ENCODE data around the gene FBXO42.

Gene FBXO42

GRCh38 chr1:16286122-16286521, 66.2 kb downstream of the FBXO42 start:
- TF ChIP-seq CTCF (IDR thresholded peaks at IDR 0.05; ENCODE audit: extremely low read depth, insufficient read depth, missing control alignments): no peak
- in situ Hi-C loops (cut with MboI; ENCODE audit: low pct_unique_long_range_greater_than_20kb, low sequenced_read_pairs, unreplicated experiment): no loop called here
- DNase-seq (ENCODE audit: low spot score): no peak

- no peak for TF ChIP-seq CTCF (IDR thresholded peaks at IDR 0.05; ENCODE audit: extremely low read depth, insufficient read depth, missing control alignments)
- in situ Hi-C loops (cut with MboI; ENCODE audit: low pct_unique_long_range_greater_than_20kb, low sequenced_read_pairs, unreplicated experiment): no loop called here
- DNase-seq (ENCODE audit: low spot score): no peak
Measured at GRCh38 chr1:16281765-16282164, 70.5 kb downstream of the FBXO42 start.

- in situ Hi-C loops (cut with MboI; ENCODE audit: low pct_unique_long_range_greater_than_20kb, low sequenced_read_pairs, unreplicated experiment): no loop called here
- no peak for DNase-seq (ENCODE audit: low spot score)
- TF ChIP-seq CTCF (IDR thresholded peaks at IDR 0.05; ENCODE audit: extremely low read depth, insufficient read depth, missing control alignments): no peak
Measured at GRCh38 chr1:16279186-16279585, 73.1 kb downstream of the FBXO42 start.

- in situ Hi-C loops (cut with MboI; ENCODE audit: low pct_unique_long_range_greater_than_20kb, low sequenced_read_pairs, unreplicated experiment): no loop called here
- TF ChIP-seq CTCF (IDR thresholded peaks at IDR 0.05; ENCODE audit: extremely low read depth, insufficient read depth, missing control alignments): no peak
- DNase-seq (ENCODE audit: low spot score): no peak
Measured at GRCh38 chr1:16276302-16277030, 75.8 kb downstream of the FBXO42 start.

- in situ Hi-C loops (cut with MboI; ENCODE audit: low pct_unique_long_range_greater_than_20kb, low sequenced_read_pairs, unreplicated experiment): no loop called here
- DNase-seq (ENCODE audit: low spot score): no peak
- TF ChIP-seq CTCF (IDR thresholded peaks at IDR 0.05; ENCODE audit: extremely low read depth, insufficient read depth, missing control alignments): no peak
Measured at GRCh38 chr1:16275591-16275990, 76.7 kb downstream of the FBXO42 start.

GRCh38 chr1:16267690-16268180, 84.5 kb downstream of the FBXO42 start:
- DNase-seq (ENCODE audit: low spot score): no peak
- in situ Hi-C loops (cut with MboI; ENCODE audit: low pct_unique_long_range_greater_than_20kb, low sequenced_read_pairs, unreplicated experiment): no loop called here
- no peak for TF ChIP-seq CTCF (IDR thresholded peaks at IDR 0.05; ENCODE audit: extremely low read depth, insufficient read depth, missing control alignments)
